CD4-positive, alpha-beta T cell treated with Interleukin-15 for 4 hours (primary cell): ENCODE data around the gene NKX6-2.
"Not testable (repeated sequence)": the region's sequence is repeated elsewhere in the genome, so short reads cannot be mapped to it uniquely, and the experiment has no call there.

ENCODE experiments used
- DNase-seq: peaks from one replicate; pipeline ENCODE4 v3.0.0-alpha.2; 2020; ENCODE audit warnings: low spot score

The NKX6-2 gene

DNA sequence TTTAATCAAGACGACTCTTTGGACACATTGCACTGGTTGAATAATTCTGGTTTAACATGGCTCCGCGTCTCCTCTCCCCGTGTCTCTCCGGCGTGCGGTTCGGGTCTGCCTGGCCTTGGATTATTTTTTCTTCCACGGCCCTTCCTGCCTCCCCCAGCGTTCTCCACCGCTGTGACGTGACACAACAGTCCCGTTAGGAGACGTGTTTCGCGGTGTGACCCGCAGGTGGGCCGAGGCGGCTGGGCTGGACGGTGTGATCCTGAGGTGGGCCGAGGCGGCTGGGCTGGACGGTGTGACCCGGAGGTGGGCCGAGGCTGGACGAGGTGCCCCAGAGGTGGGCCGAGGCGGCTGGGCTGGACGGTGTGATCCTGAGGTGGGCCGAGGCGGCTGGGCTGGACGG lies 12.0 kb upstream of the NKX6-2 start:
- DNase-seq, result not testable (repeated sequence)

- no peak for DNase-seq
Measured at GRCh38 chr10:132796846-132797245, 10.9 kb upstream of the NKX6-2 start.

GRCh38 chr10:132793871-132794849 lies 8.2 kb upstream of the NKX6-2 start:
- DNase-seq, result no peak

DNA sequence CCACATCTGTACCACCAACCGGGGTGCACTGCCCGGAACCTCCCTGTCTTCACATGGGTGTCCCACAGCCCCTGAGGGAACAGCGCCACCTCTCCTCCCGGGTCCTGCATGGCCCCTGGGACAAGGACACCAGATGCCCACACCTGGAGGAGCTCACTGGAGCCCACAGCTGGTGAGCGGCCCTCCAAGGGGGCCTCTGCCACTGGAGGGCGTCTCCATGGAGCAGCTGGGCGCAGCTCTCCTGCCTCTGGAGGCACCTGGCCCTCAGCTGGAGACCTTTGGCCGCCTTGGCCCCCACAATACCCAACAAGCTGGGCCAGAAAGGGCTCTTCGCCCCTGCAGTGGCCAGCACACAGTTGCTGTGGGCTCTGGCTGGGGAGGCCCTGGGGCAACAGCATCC lies 7.3 kb upstream of the NKX6-2 start:
- DNase-seq, result no peak

- no peak for DNase-seq
Measured at GRCh38 chr10:132792796-132793195, 6.8 kb upstream of the NKX6-2 start.

DNA sequence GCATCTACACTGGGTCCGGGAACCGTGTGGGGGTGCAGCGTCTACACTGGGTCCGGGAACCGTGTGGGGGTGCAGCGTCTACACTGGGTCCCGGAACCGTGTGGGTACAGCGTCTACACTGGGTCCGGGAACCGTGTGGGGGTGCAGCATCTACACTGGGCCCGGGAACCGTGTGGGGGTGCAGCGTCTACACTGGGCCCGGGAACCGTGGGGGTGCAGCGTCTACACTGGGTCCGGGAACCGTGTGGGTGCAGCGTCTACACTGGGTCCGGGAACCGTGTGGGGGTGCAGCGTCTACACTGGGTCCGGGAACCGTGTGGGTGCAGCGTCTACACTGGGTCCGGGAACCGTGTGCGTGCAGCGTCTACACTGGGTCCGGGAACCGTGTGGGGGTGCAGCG lies 6.2 kb upstream of the NKX6-2 start:
- not testable (repeated sequence) for DNase-seq

DNA sequence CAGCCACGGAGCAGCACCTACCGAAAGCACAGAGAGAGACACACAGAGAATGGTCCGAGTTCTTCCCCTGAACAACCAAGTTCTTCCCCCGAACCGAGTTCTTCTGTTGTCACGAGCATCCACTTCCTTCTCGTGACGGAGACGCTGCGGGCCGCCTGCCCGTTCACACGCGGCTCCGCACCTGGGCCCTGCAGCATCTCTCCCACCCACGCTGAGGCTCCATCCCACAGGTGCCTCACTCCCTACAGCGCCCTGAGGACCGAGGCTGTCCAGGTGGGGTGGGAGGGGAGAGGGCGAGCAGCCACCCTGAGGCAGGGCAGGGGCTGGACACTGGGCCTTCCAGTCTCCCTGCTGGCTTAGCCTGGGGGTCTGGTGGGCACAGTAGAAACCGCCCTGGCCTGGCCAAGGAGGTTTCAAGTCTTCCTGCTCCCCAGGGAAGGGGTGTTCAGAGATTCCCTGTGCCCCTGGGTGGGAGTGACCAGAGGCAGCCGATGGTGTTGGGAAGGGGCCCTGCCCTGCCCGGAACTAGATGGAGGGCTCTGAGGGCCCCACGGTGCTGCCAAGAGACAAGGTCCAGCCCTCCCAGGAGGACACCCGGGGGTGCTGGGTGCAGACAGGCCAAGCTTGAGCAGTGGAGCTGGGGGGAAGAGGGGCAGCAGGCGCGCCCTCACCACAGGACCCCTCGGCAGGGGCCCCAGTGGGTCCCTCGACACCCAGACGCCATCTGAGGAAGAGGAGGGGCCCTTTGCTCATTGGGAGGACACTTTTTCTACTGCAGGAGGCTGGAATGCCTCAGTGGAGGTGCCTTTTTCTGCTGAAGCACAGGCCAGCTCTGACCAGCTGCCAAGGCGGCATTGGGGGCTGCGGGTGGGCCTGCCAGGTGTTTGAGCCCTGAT lies 5.2 kb upstream of the NKX6-2 start:
- DNase-seq, result no peak

DNA sequence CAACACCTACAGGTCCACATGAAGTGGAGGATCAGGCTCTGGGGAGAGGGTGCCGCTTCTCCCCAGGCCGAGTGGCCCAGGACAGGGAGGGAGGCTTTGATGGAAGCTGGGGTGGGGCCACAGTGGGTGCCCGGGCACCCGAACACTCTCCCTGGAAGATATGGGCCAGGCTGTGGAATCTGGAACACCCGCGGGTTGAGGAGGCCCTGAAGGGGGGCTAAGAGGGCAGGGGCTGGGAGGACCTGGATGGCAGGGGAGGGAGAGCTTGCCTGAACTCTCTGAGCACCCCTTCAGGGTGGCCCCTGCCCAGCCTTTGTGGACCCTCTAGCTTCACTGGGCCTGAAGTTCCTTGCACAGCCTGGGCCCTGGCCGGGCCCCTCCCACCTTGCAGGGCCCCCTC lies 4.5 kb upstream of the NKX6-2 start:
- no peak for DNase-seq

- DNase-seq, result no peak
Measured at GRCh38 chr10:132789659-132790148, 3.8 kb upstream of the NKX6-2 start.

GRCh38 chr10:132788831-132789219 lies 2.9 kb upstream of the NKX6-2 start:
- DNase-seq, result no peak

DNA sequence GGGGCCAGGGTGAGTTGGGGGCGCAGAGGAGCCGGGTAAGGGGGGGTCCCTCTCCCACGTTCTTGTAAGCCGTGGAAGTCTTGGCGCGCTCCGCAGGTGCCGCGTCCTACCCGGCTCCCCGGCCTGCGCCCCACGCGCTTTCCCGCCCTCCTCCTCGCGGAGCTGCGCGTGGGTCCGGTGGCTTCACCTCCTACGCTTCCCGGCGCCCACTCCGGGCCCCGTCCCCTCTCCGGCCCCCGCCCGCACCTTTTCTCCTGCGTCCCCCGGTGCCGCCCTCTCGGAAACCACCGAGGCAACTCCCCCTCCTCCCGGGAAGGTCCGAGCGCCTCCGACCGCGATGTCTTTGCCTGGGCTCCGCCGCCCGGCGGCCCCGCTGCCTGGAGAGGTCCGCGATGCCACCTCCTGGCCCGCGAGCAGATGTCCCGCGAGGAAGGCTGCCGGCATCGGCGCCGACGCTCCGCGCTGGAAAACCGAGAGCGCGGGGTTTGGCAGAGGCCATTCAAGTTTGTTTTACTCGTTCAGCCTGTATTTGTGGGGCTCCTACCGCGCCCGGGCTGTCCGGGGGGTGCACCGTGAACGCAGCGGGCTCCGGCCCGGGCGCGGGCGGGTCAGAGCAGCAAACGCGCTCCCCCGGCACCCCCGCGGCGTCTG lies 2.4 kb upstream of the NKX6-2 start:
- no peak for DNase-seq

GRCh38 chr10:132787495-132788179 lies 1.7 kb upstream of the NKX6-2 start:
- no peak for DNase-seq

DNA sequence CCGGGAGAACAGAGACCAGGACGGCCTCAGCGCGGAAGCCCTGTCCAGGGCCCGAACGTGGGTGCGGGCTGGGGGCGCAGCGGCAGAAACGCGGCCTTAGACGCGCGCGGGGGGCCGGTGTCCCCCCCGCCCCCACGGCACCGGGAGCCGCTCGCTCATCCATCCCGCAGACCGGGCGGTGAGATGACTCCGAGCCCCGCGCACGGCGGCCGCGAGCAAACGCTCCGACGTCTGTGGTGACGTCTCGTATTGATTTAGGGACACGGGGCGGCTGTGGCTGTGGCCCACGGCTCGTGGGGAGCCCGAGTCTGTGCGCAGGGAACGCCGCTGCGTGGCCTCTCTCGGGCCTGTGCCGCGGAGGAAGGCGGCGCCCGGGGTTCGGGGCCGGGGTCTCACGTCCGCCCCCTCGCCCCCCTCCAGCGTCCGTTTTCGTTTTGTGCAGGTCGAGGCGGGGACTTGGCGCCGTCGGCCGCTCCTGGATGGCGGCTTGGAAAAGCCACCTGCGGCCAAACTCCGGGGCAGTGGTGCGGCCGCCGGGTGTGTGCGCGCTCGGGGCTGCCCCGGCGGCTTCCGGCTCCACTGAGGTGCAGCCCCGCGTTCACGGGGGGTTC lies 1.0 kb upstream of the NKX6-2 start:
- no peak for DNase-seq

DNA sequence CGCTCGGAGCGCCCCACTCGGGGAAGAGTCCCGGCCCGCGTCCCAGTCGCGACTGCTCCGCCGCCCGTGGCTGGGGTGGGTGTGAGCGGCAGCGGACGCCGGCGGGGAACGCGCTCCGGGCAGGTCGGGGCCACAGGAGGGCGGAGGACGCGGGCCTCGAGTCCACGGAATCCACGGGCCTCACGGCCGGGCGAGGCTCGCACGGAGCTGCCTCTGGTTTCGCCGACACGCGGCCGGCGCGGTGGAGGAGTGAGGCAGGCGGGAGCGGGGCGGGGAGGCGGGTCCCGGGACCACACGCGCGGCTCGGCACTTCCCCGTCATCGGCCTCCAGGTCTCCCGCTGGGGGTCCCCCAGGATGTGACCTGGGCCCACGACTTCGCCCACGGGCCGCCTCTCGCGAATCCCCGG lies 533 bp upstream of the NKX6-2 start:
- no peak for DNase-seq

GRCh38 chr10:132784866-132785722 lies 853 bp downstream of the NKX6-2 start:
- DNase-seq, result no peak

GRCh38 chr10:132783940-132784865 lies 1.7 kb downstream of the NKX6-2 start:
- no peak for DNase-seq

DNA sequence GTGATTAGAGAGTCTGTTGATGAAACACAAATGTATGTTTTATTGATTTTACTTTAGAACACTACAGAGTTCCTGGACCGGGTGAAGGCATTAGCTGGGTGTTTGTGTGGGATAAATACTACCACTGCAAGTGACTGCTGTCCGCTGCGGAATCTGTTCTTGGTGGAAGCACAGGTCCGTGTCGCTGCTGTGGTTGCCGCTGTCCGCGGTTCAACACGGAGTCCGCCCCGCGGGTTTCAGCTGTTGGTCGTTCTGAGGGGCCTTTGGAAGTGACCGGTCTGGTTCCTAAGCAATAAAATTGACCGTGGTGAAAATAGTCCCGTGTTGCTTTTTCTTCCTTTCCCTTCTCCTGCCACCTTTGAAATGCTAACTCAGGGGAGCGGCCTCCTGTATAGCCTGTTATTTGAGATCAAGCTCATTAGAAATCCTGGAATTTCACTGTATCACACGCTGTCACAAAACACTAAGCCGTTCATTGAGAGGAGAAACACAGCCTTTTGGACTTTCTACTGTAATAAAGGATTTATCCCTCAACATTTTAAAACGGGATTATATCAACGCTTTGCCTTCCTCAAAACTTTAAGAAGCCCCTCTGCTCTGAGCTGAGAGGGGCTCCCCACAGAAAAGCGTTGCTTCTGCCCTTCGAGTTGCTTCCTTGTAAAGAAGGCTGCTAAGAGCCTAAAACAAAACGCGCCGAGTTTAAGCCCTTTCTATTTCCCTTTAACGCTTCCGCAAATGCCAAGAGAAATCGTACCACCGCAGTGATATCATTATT lies 2.6 kb downstream of the NKX6-2 start:
- DNase-seq, result no peak

DNA sequence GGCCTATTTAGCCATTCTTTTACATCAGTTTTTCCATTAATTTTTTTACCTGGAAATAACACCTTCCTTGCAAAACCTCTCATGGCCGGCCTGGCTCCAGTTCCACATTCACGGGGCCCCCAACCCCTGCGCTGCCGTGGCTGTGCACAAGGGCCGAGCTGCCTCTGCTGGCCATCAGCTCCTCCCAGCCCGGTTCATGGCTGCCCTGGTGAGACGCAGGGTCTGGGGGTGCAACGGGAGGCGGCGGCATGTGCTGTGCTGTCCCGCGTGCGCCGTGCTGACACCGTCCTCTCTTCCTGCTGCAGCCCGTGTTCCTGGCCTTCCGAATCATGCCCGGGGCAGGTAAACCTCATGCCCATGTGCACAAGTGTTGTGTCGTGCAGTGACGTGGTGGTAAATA lies 4.4 kb downstream of the NKX6-2 start:
- no peak for DNase-seq
